GM12878 (cell line): Measurements from ENCODE around the gene PLPP7. TPM values are rescaled to one million over a fixed set of nuclear protein-coding genes. Genes with fewer than 3 reads are reported as not detected.

Experiments used
- ATAC-seq: fragments of 200-7000 bp; cut with Tn5 transposase; 3 replicates; pipeline ENCODE4 v1.9.1; 2020; ENCODE audit warnings: mild to moderate bottlenecking, moderate library complexity
- BruUV-seq: library from RNA; stranded (reverse); fragments of 400-500 nt; replicated peaks from 2 replicates; lab custom pipeline; 2021; lab: Mats Ljungman, UMichigan
- CTCF ChIA-PET: fragments of 300-600 bp; sonication (Branson Sonifier 250); formaldehyde crosslinking; extraction: SDS; loops from one replicate; lab custom pipeline; 2021; ENCODE audit warnings: inconsistent platforms; lab: Yijun Ruan, JAX
- POLR2A ChIA-PET: fragments of 350-600 bp; formaldehyde crosslinking; extraction: SDS; loops from one replicate; lab custom pipeline; 2021; ENCODE audit warnings: inconsistent platforms; lab: Charles Lee
- RAD21 ChIA-PET: fragments of 300-600 bp; sonication (Branson Sonifier 250); formaldehyde crosslinking; loops from one replicate; lab custom pipeline; 2023; ENCODE audit warnings: antibody characterized with exemption; ENCODE audit not compliant: unreplicated experiment; lab: Charles Lee
- SMC1A ChIA-PET: fragments of 300-600 bp; sonication (Branson Sonifier 250); formaldehyde crosslinking; loops from one replicate; lab custom pipeline; 2023; ENCODE audit not compliant: unreplicated experiment, uncharacterized antibody; lab: Charles Lee
- DNase-seq: peaks from one replicate; pipeline ENCODE4 v3.0.0-alpha.2; 2011; ENCODE audit warnings: low read depth, low spot score
- FAIRE-seq: peaks from 3 replicates; lab custom pipeline; 2011; peaks lifted over from hg19 to GRCh38; lab: Jason Lieb, UNC
- H2AFZ ChIP-seq: 2 replicates; pipeline ENCODE4 v1.6.0; 2011; ENCODE audit warnings: low read depth, low read length, control low read depth; ENCODE audit not compliant: control insufficient read depth
- H3K27ac ChIP-seq: 2 replicates; pipeline ENCODE4 v1.5.1; 2011; ENCODE audit warnings: control low read depth; ENCODE audit not compliant: control insufficient read depth, insufficient read depth
- H3K27me3 ChIP-seq, 2 experiments: replicated peaks in 1 of 2; 2 replicates each; pipeline versions ENCODE4 v1.6.0 to v1.6.1; 2011; ENCODE audit warnings: low read length in 1 of 2; ENCODE audit not compliant: control insufficient read depth in 2 of 2, insufficient read depth in 2 of 2
- H3K36me3 ChIP-seq, 2 experiments: 2 replicates each; pipeline ENCODE4 v1.5.1; 2011; ENCODE audit warnings: low read length in 1 of 2; ENCODE audit not compliant: control insufficient read depth in 2 of 2, insufficient read depth in 2 of 2
- H3K4me1 ChIP-seq: 2 replicates; pipeline ENCODE4 v1.6.1; 2011; ENCODE audit warnings: mild to moderate bottlenecking, low read length, moderate library complexity, mixed read lengths; ENCODE audit not compliant: control insufficient read depth, insufficient read depth
- H3K4me2 ChIP-seq: 2 replicates; pipeline ENCODE4 v1.6.0; 2011; ENCODE audit warnings: control low read depth; ENCODE audit not compliant: control insufficient read depth, insufficient read depth
- H3K4me3 ChIP-seq: fragments of 200-600 bp; sonication (generic); 2 replicates; pipeline ENCODE4 v1.5.1; 2016
- H3K79me2 ChIP-seq: 2 replicates; pipeline ENCODE4 v1.6.0; 2011; ENCODE audit warnings: low read length; ENCODE audit not compliant: control insufficient read depth, insufficient read depth
- H3K9ac ChIP-seq: 2 replicates; pipeline ENCODE4 v1.8.0; 2011; ENCODE audit warnings: low read length, control low read depth, mixed read lengths; ENCODE audit not compliant: control insufficient read depth, insufficient read depth
- H3K9me3 ChIP-seq: replicated peaks from 3 replicates; pipeline ENCODE4 v1.5.1; 2011; ENCODE audit warnings: mild to moderate bottlenecking, low read length; ENCODE audit not compliant: control insufficient read depth, insufficient read depth
- H4K20me1 ChIP-seq: 2 replicates; pipeline ENCODE4 v1.6.0; 2011; ENCODE audit not compliant: control insufficient read depth, insufficient read depth
- CBX3 ChIP-seq: fragments of 200-600 bp; sonication (generic); IDR thresholded peaks from 2 replicates; pipeline ENCODE4 v1.6.1; 2016; ENCODE audit warnings: low read depth, borderline replicate concordance
- DPF2 ChIP-seq: fragments of 450-650 bp; IDR thresholded peaks from 2 replicates; pipeline ENCODE4 v1.6.1; 2017; ENCODE audit warnings: mild to moderate bottlenecking
- FOS ChIP-seq: IDR thresholded peaks from 3 replicates; pipeline ENCODE4 v1.6.1; 2011; ENCODE audit warnings: borderline replicate concordance; ENCODE audit not compliant: insufficient read length; ENCODE audit errors: extremely low read depth
- MAX ChIP-seq: IDR thresholded peaks from 2 replicates; pipeline ENCODE4 v1.6.1; 2012; ENCODE audit warnings: low read depth, low read length, improper control_type of control experiment
- SMC3 ChIP-seq: IDR thresholded peaks from 2 replicates; pipeline ENCODE4 v1.6.1; 2011; ENCODE audit warnings: low read length, improper control_type of control experiment, borderline replicate concordance
- ZBTB40 ChIP-seq: fragments of 450-650 bp; IDR thresholded peaks from 2 replicates; pipeline ENCODE4 v1.6.1; 2016; ENCODE audit warnings: mild to moderate bottlenecking, moderate library complexity, borderline replicate concordance
- ZNF207 ChIP-seq: fragments of 450-650 bp; IDR thresholded peaks from 2 replicates; pipeline ENCODE4 v1.6.1; 2014; ENCODE audit warnings: antibody characterized with exemption, mild to moderate bottlenecking, borderline replicate concordance
- ZNF687 ChIP-seq: fragments of 450-650 bp; IDR thresholded peaks from 2 replicates; pipeline ENCODE4 v1.6.1; 2017; ENCODE audit warnings: mild to moderate bottlenecking, moderate library complexity
- WGBS: methylation state at CpG from one replicate; pipeline ENCODE4 v1.1.6; 2016; ENCODE audit warnings: low lambda C conversion rate; ENCODE audit not compliant: insufficient replicate concordance, insufficient coverage; ENCODE audit errors: missing lambda C conversion rate; 5-methylcytosine and 5-hydroxymethylcytosine counted together
- in situ Hi-C: fragments of 300-500 bp; cut with MboI; formaldehyde crosslinking; loops from 9 replicates; pipeline ENCODE4 v1.14.3; 2018; ENCODE audit warnings: mixed read lengths
- intact Hi-C: fragments of 100-400 bp; cut with micrococcal nuclease; formaldehyde crosslinking; loops from one replicate; pipeline ENCODE4 v1.14.2; 2022; ENCODE audit not compliant: unreplicated experiment
- polyA plus RNA-seq, 11 experiments: library from polyadenylated mRNA; depleted of rRNA in 4 of 11; unstranded in 6 of 11; stranded (reverse) in 5 of 11; fragments of >200 nt; fragmentation: Nextera tagmentation in 4 of 11; fragmentation: Illumina TruSeq in 1 of 11; extraction: Ambion mirVana in 4 of 11; extraction: Trizol in 1 of 11; gene quantifications; 1 replicate in 1 of 11; 2 replicates in 10 of 11; pipeline versions ENCODE4 v1.2.1 to v1.2.3, GENCODE V29; 2011 to 2016; ENCODE audit warnings: inconsistent platforms in 2 of 11, missing spikeins in 2 of 11, low read depth in 1 of 11
- total RNA-seq, 4 experiments: library from RNA; depleted of rRNA in 3 of 4; stranded (reverse); fragments of >200 nt in 3 of 4; fragmentation: Illumina TruSeq in 1 of 4; extraction: Trizol in 1 of 4; gene quantifications; 2 replicates each; pipeline versions ENCODE4 v1.2.1 to v1.2.3, GENCODE V29; 2013 to 2021

The PLPP7 gene
- total and polyA plus RNA-seq, 10 of the 15 experiments (the other 5 are each of a cell fraction or from before 2014, with no cell fraction given): 0.05 to 1.0 (median 0.40) TPM; not detected in 3

GRCh38 chr9:131272212-131272611 is 17.3 kb upstream of the PLPP7 start (continued):
- no peak for TF ChIP-seq FOS

- under 1% methylated on average over 22 of the region's 22 CpGs for WGBS
- peak overlapping the region; percentile 100 for H3K4me2 ChIP-seq
- FAIRE-seq (peak; percentile 56), ATAC-seq (peak; percentile 4), DNase-seq (no peak)
- intact Hi-C loops (loop anchor here (1.0 to 5.0 kb wide), 3 partner anchors 17 to 146 kb away; partner anchors contain the start of genes NUP214 and PRRC2B), in situ Hi-C loops (loop anchor here (25.0 kb wide), 2 partner anchors 1436 to 1864 kb away; partner anchors contain the start of genes C9orf78 and USP20)
- H2AFZ ChIP-seq: peak overlapping the region; percentile 65
- ChIA-PET RAD21 (interaction anchor here (0.6 to 11.6 kb wide), 7 partner anchors 10 to 96 kb away, joined by 3 to 181 read pairs (median 5); no protein-coding TSS in a partner anchor), CTCF (interaction anchor here (1.1 to 9.8 kb wide), 7 partner anchors 19 to 392 kb away, joined by 3 to 151 read pairs (median 8); no protein-coding TSS in a partner anchor), POLR2A (interaction anchor here (0.6 to 11.3 kb wide), 3 partner anchors 19 to 1078 kb away, joined by 4 to 267 read pairs (median 9); no protein-coding TSS in a partner anchor), SMC1A (interaction anchor here (0.6 to 7.9 kb wide), 7 partner anchors 13 to 93 kb away, joined by 3 to 154 read pairs (median 3); no protein-coding TSS in a partner anchor)
- no peaks in the 10 kb centered on the region for H4K20me1 ChIP-seq
- H3K9me3 ChIP-seq: no peaks in the 10 kb centered on the region
- H3K79me2 ChIP-seq: peaks cover 84% of the 10 kb centered on the region
- BruUV-seq: no TSS peak
- no peaks in the 10 kb centered on the region for H3K36me3 ChIP-seq
- H3K4me1 ChIP-seq: peaks cover 36% of the 10 kb centered on the region
- peak overlapping the region; percentile 99 for H3K4me3 ChIP-seq
- no peaks in the 10 kb centered on the region for H3K27me3 ChIP-seq
- H3K9ac ChIP-seq: peak overlapping the region; percentile 97
- H3K27ac ChIP-seq: peak overlapping the region; percentile 99
- TF ChIP-seq ZBTB40: 0 out of 2 replicates have a peak, but pooled peaks have one; percentile 13
- TF ChIP-seq MAX: 0 out of 2 replicates have a peak, but pooled peaks have one; percentile 16
- TF ChIP-seq ZNF207: 0 out of 2 replicates have a peak, but pooled peaks have one; percentile 36
- peak; percentile 21; the same call in 1 of the 2 replicates for TF ChIP-seq SMC3
- 0 out of 2 replicates have a peak, but pooled peaks have one; percentile 20 for TF ChIP-seq DPF2
- TF ChIP-seq ZNF687: peak; percentile 90
- TF ChIP-seq CBX3: no peak
Measured at GRCh38 chr9:131273146-131273855, 16.2 kb upstream of the PLPP7 start.
